Peyer's patch (tissue), 4 donors: ENCODE results near the gene BMP6. TPM values are rescaled to one million over a fixed set of nuclear protein-coding genes. Genes with fewer than 3 reads are reported as not detected.

ENCODE experiments used
- DNase-seq, 3 donors: peaks; one replicate each; pipeline ENCODE4 v3.0.0-alpha.2; 2017 to 2019
- H3K27ac ChIP-seq, 4 donors: fragments of 200-600 bp; sonication (generic); one replicate each; pipeline ENCODE4 v1.5.1; 2016 to 2019
- H3K27me3 ChIP-seq, 2 donors: fragments of 200-600 bp; sonication (generic); one replicate each; pipeline ENCODE4 v1.5.1; 2019
- H3K36me3 ChIP-seq, 3 donors: fragments of 200-600 bp; sonication (generic); one replicate each; pipeline ENCODE4 v1.5.1; 2016 to 2019
- H3K4me1 ChIP-seq, 4 donors: fragments of 200-600 bp; sonication (generic); one replicate each; pipeline ENCODE4 v1.5.1; 2016 to 2019
- H3K4me3 ChIP-seq, 4 donors: fragments of 200-600 bp; sonication (generic); 1 replicate in 3 of 4; 2 replicates in 1 of 4; pipeline ENCODE4 v1.5.1; 2016 to 2019; ENCODE audit warnings: mild to moderate bottlenecking in 1 of 4
- H3K9me3 ChIP-seq, 4 donors: fragments of 200-600 bp; sonication (generic); one replicate each; pipeline ENCODE4 v1.5.1; 2016 to 2019; ENCODE audit warnings: mild to moderate bottlenecking in 1 of 4
- CTCF ChIP-seq, 6 experiments: fragments of 450-650 bp in 4 of 6; fragments of 200-600 bp in 2 of 6; sonication (generic) in 1 of 6; IDR thresholded peaks; one replicate each; pipeline ENCODE4 v1.5.1; 2017 to 2019; ENCODE audit warnings: antibody characterized with exemption in 6 of 6, mild to moderate bottlenecking in 3 of 6, moderate library complexity in 1 of 6
- POLR2A ChIP-seq, 2 donors: fragments of 450-650 bp; IDR thresholded peaks; one replicate each; pipeline ENCODE4 v1.5.1; 2017; ENCODE audit warnings: antibody characterized with exemption in 2 of 2, mild to moderate bottlenecking in 2 of 2, moderate library complexity in 2 of 2
- total RNA-seq, 4 donors: library from RNA; depleted of rRNA; stranded (reverse); fragments of >200 nt; gene quantifications; one replicate each; pipeline ENCODE4 v1.1.0, GENCODE V29; 2016

Gene BMP6
- total RNA-seq, 4 donors from 2014 or later, result 0.88 to 3.6 (median 2.2) TPM

GRCh38 chr6:7920425-7920824 is 194.5 kb downstream of the BMP6 start:
- no peak for DNase-seq
- H3K27ac ChIP-seq, result no peak overlapping the region
- no peak overlapping the region for H3K4me3 ChIP-seq
- H3K36me3 ChIP-seq, result no peaks in the 10 kb centered on the region
- no peaks in the 10 kb centered on the region for H3K27me3 ChIP-seq
- no peaks in the 10 kb centered on the region for H3K9me3 ChIP-seq
- TF ChIP-seq POLR2A (IDR thresholded peaks at IDR 0.05) (no peak), CTCF (IDR thresholded peaks at IDR 0.05) (no peak)
- no peaks in the 10 kb centered on the region for H3K4me1 ChIP-seq

- DNase-seq, result no peak
- TF ChIP-seq POLR2A (IDR thresholded peaks at IDR 0.05), result no peak
- TF ChIP-seq CTCF (IDR thresholded peaks at IDR 0.05), result no peak
- H3K4me3 ChIP-seq, result no peak overlapping the region
- H3K27me3 ChIP-seq, result no peaks in the 10 kb centered on the region
- H3K9me3 ChIP-seq, result no peaks in the 10 kb centered on the region
- H3K27ac ChIP-seq, result no peak overlapping the region
- no peaks in the 10 kb centered on the region for H3K36me3 ChIP-seq
- no peaks in the 10 kb centered on the region for H3K4me1 ChIP-seq
These were observed 195.1 kb downstream of the BMP6 start for GRCh38 chr6:7921046-7921445.

- no peak for DNase-seq
These were observed 195.8 kb downstream of the BMP6 start for GRCh38 chr6:7921632-7922092.

GRCh38 chr6:7922596-7922995 is 196.7 kb downstream of the BMP6 start:
- Histone ChIP-seq H3K4me1 (no peaks in the 10 kb centered on the region), H3K27ac (no peak overlapping the region), H3K9me3 (no peaks in the 10 kb centered on the region), H3K4me3 (no peak overlapping the region), H3K27me3 (no peaks in the 10 kb centered on the region), H3K36me3 (no peaks in the 10 kb centered on the region)
- TF ChIP-seq CTCF (IDR thresholded peaks at IDR 0.05) (no peak), POLR2A (IDR thresholded peaks at IDR 0.05) (no peak)
- no peak for DNase-seq

More at GRCh38 chr6:7921632-7922092, 195.8 kb downstream of the BMP6 start:
- Histone ChIP-seq H3K27ac (no peak overlapping the region), H3K9me3 (no peaks in the 10 kb centered on the region), H3K27me3 (no peaks in the 10 kb centered on the region), H3K4me3 (no peak overlapping the region), H3K4me1 (no peaks in the 10 kb centered on the region), H3K36me3 (no peaks in the 10 kb centered on the region)
- TF ChIP-seq CTCF (IDR thresholded peaks at IDR 0.05) (no peak), POLR2A (IDR thresholded peaks at IDR 0.05) (no peak)

GRCh38 chr6:7924867-7925266 is 199.0 kb downstream of the BMP6 start:
- Histone ChIP-seq H3K4me3 (no peak overlapping the region), H3K36me3 (no peaks in the 10 kb centered on the region), H3K27me3 (no peaks in the 10 kb centered on the region), H3K4me1 (no peaks in the 10 kb centered on the region), H3K27ac (no peak overlapping the region), H3K9me3 (no peaks in the 10 kb centered on the region)
- no peak for TF ChIP-seq CTCF (IDR thresholded peaks at IDR 0.05)
- TF ChIP-seq POLR2A (IDR thresholded peaks at IDR 0.05), result no peak
- DNase-seq, result no peak

Other genes with a start within 250 kb of the BMP6 start
- gene DSP, start 184.4 kb upstream of the BMP6 start, total RNA-seq, result 100 to 1,000 TPM in 3 of 4 donors, 10 to 100 TPM in 1; 56.9 to 243 (median 187) TPM
- gene SNRNP48, start 135.9 kb upstream of the BMP6 start, total RNA-seq, result 10 to 100 TPM; 11.5 to 27.2 (median 16.5) TPM
- 100 to 1,000 TPM in 1 of 4 donors, 10 to 100 TPM in 3; 61.7 to 131 (median 87.3) TPM for gene TXNDC5, start 184.7 kb downstream of the BMP6 start, total RNA-seq